SK-N-SH (cell line): ENCODE data around the gene EPO. TPM values are rescaled to one million over a fixed set of nuclear protein-coding genes. Genes with fewer than 3 reads are reported as not detected.

Experiments
- CTCF ChIA-PET: fragments of 300-600, 350-600 bp; formaldehyde crosslinking; extraction: SDS; loops from one replicate; lab custom pipeline; 2021; lab: Yijun Ruan, JAX
- POLR2A ChIA-PET: fragments of 350-600 bp; sonication (Branson Sonifier 250); formaldehyde crosslinking; extraction: SDS; loops from one replicate; lab custom pipeline; 2020; ENCODE audit warnings: antibody characterized with exemption, inconsistent platforms; lab: Yijun Ruan, JAX
- DNase-seq: peaks from one replicate; pipeline ENCODE4 v3.0.0; 2012
- H2AFZ ChIP-seq: fragments of 200-600 bp; sonication (generic); 2 replicates; pipeline ENCODE4 v1.8.1; 2016; ENCODE audit warnings: antibody characterized with exemption, mild to moderate bottlenecking, low read depth
- H3F3A ChIP-seq: fragments of 200-600 bp; sonication (generic); replicated peaks from 2 replicates; pipeline ENCODE3; 2016; ENCODE audit warnings: antibody characterized with exemption, mild to moderate bottlenecking; ENCODE audit not compliant: insufficient read depth
- H3K27ac ChIP-seq, 2 experiments: fragments of 200-500 bp in 1 of 2; fragments of 200-600 bp in 1 of 2; sonication (Bioruptor generic) in 1 of 2; sonication (generic), shearing (Covaris generic) in 1 of 2; 2 replicates each; pipeline versions ENCODE4 v1.5.1 to v1.6.1; 2014 to 2016; ENCODE audit warnings: low read depth in 2 of 2, inconsistent platforms in 1 of 2, low read length in 1 of 2, mild to moderate bottlenecking in 1 of 2, mixed read lengths in 1 of 2
- H3K27me3 ChIP-seq: fragments of 200-600 bp; sonication (generic), shearing (Covaris generic); 2 replicates; pipeline ENCODE4 v1.6.1; 2016; ENCODE audit warnings: mixed run types; ENCODE audit not compliant: insufficient read depth
- H3K36me3 ChIP-seq, 2 experiments: fragments of 200-500 bp in 1 of 2; fragments of 200-600 bp in 1 of 2; sonication (Bioruptor generic) in 1 of 2; sonication (generic) in 1 of 2; replicated peaks in 1 of 2; 2 replicates each; pipeline versions ENCODE3 to v1.5.1; 2014 to 2016; ENCODE audit warnings: low read length in 1 of 2, mild to moderate bottlenecking in 1 of 2; ENCODE audit not compliant: insufficient read depth in 2 of 2, control insufficient read depth in 1 of 2
- H3K4me1 ChIP-seq, 2 experiments: fragments of 200-500 bp in 1 of 2; fragments of 200-600 bp in 1 of 2; sonication (Bioruptor generic) in 1 of 2; sonication (generic), shearing (Covaris generic) in 1 of 2; 2 replicates each; pipeline versions ENCODE4 v1.5.1 to v1.6.1; 2014 to 2016; ENCODE audit warnings: low read depth in 1 of 2, low read length in 1 of 2, mixed run types in 1 of 2; ENCODE audit not compliant: insufficient read depth in 2 of 2, control insufficient read depth in 1 of 2
- H3K4me2 ChIP-seq: fragments of 200-600 bp; sonication (generic), shearing (Covaris generic); 2 replicates; pipeline ENCODE4 v1.6.1; 2017; ENCODE audit warnings: mixed run types
- H3K4me3 ChIP-seq, 2 experiments: fragments of 200-500 bp in 1 of 2; fragments of 200-600 bp in 1 of 2; sonication (Bioruptor generic) in 1 of 2; sonication (generic), shearing (Covaris generic) in 1 of 2; 2 replicates each; pipeline versions ENCODE4 v1.5.1 to v1.8.1; 2014 to 2016; ENCODE audit warnings: low read depth in 2 of 2, inconsistent platforms in 1 of 2, low read length in 1 of 2, mild to moderate bottlenecking in 1 of 2, mixed read lengths in 1 of 2, moderate library complexity in 1 of 2
- H3K79me2 ChIP-seq: fragments of 200-600 bp; sonication (generic); 2 replicates; pipeline ENCODE4 v1.8.1; 2017; ENCODE audit warnings: mild to moderate bottlenecking; ENCODE audit not compliant: insufficient read depth
- H3K9ac ChIP-seq: fragments of 200-600 bp; sonication (generic); 2 replicates; pipeline ENCODE4 v1.6.1; 2017; ENCODE audit warnings: mixed run types
- H3K9me2 ChIP-seq: fragments of 200-600 bp; sonication (generic); 2 replicates; pipeline ENCODE4 v1.6.1; 2017; ENCODE audit warnings: mixed run types
- H3K9me3 ChIP-seq: fragments of 200-600 bp; sonication (generic); 2 replicates; pipeline ENCODE4 v1.6.1; 2017; ENCODE audit warnings: mixed run types, mild to moderate bottlenecking, moderate library complexity
- H4K20me1 ChIP-seq: fragments of 200-600 bp; sonication (generic); 2 replicates; pipeline ENCODE4 v1.6.1; 2017; ENCODE audit warnings: mild to moderate bottlenecking, mixed run types; ENCODE audit not compliant: insufficient read depth
- CHD2 ChIP-seq: fragments of 150-350 bp; IDR thresholded peaks from 2 replicates; pipeline ENCODE4 v1.6.1; 2018; ENCODE audit warnings: low read length; ENCODE audit not compliant: partially characterized antibody
- ELF1 ChIP-seq: IDR thresholded peaks from 2 replicates; pipeline ENCODE4 v1.4.0; 2012
- FOSL2 ChIP-seq: IDR thresholded peaks from 2 replicates; pipeline ENCODE4 v1.4.0; 2012; ENCODE audit warnings: low read depth, mild to moderate bottlenecking, moderate library complexity, borderline replicate concordance
- FOXM1 ChIP-seq: IDR thresholded peaks from 2 replicates; pipeline ENCODE4 v1.4.0; 2012; ENCODE audit warnings: low read depth, mild to moderate bottlenecking
- MXI1 ChIP-seq: IDR thresholded peaks from 2 replicates; pipeline ENCODE4 v1.6.1; 2012; ENCODE audit warnings: mild to moderate bottlenecking, low read depth, low read length, improper control_type of control experiment
- NFIC ChIP-seq: IDR thresholded peaks from 2 replicates; pipeline ENCODE4 v1.4.0; 2012; ENCODE audit warnings: borderline replicate concordance
- NRF1 ChIP-seq: IDR thresholded peaks from 2 replicates; pipeline ENCODE4 v1.6.1; 2012; ENCODE audit warnings: low read depth, mild to moderate bottlenecking, low read length
- POLR2AphosphoS5 ChIP-seq: IDR thresholded peaks from 2 replicates; pipeline ENCODE4 v1.6.1; 2012; ENCODE audit warnings: low read depth, low read length
- RAD21 ChIP-seq: IDR thresholded peaks from 2 replicates; pipeline ENCODE4 v1.6.1; 2012; ENCODE audit warnings: mild to moderate bottlenecking, low read length
- RXRA ChIP-seq: IDR thresholded peaks from 2 replicates; pipeline ENCODE4 v1.4.0; 2012; ENCODE audit warnings: low read depth, mild to moderate bottlenecking, borderline replicate concordance
- SIN3A ChIP-seq: IDR thresholded peaks from 2 replicates; pipeline ENCODE4 v1.6.1; 2012; ENCODE audit warnings: low read depth, mild to moderate bottlenecking, low read length, moderate library complexity, borderline replicate concordance
- TAF1 ChIP-seq: IDR thresholded peaks from 2 replicates; pipeline ENCODE4 v1.6.1; 2012; ENCODE audit warnings: low read depth, mild to moderate bottlenecking, low read length, moderate library complexity, borderline replicate concordance
- YY1 ChIP-seq: IDR thresholded peaks from 2 replicates; pipeline ENCODE4 v1.4.0; 2012; ENCODE audit warnings: low read depth, mild to moderate bottlenecking
- WGBS: methylation state at CpG from one replicate; pipeline ENCODE4 v1.1.6; 2017; ENCODE audit warnings: low lambda C conversion rate; 5-methylcytosine and 5-hydroxymethylcytosine counted together
- polyA plus RNA-seq, 3 experiments: library from polyadenylated mRNA; depleted of rRNA; stranded (reverse); fragments of >200 nt; gene quantifications; 2 replicates each; pipeline ENCODE4 v1.2.3, GENCODE V29; 2012
- TF ChIP-seq, protein P1 (sequence below): IDR thresholded peaks from 2 replicates; pipeline ENCODE4; 2012
- TF ChIP-seq, protein P2 (sequence below): IDR thresholded peaks from 2 replicates; pipeline ENCODE4 v1.6.1; 2012; ENCODE audit warnings: mild to moderate bottlenecking, low read depth, low read length, moderate library complexity
- TF ChIP-seq, protein P3 (sequence below): fragments of 150-350 bp; IDR thresholded peaks from 2 replicates; pipeline ENCODE4 v1.6.1; 2017; ENCODE audit warnings: antibody characterized with exemption, low read length, low read depth, borderline replicate concordance

The EPO gene
- polyA plus RNA-seq, 1 of the 3 experiments (the other 2 are of a cell fraction) = not detected

DNA sequence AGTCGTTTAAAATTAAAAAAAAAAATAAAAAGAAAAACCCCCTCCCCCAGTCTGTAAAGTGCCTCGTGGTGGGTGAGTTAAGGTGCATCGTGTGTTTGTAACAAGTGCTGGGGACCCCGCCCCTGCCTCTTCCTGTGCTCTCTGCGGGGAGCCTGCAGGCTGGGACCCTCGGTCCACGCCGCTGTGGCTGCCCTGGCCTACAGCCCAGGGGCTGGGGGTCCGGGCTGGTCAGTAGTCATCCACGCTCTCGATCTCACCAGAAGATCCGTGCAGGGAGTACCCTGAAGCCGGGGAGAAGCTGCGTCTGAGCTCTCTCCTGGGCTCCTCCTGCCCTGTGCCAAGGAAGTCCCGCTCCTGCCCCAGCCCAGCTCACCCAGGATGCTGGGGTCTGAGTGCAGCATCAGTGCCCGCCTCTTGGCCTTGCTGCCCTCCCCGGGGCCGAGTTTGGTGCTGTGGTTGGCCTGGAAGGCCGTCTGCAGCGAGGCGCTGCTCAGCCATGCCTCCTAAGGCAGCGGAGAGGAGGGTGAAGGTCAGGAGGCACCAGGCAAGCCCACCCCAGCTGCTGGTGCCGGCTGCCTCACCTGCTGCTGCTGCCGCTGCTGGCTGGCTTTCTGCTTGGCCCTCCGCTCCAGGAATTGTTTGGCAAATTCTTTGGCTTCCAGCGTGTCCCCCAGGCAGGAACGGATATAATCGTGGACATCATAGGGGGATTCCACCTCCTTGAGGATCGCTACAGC lies 38.6 kb upstream of the EPO start:
- H3K4me3 ChIP-seq = no peak overlapping the region
- POLR2A ChIA-PET = interaction anchor here (1.0 to 1.9 kb wide), 4 partner anchors 9 to 79 kb away, joined by 3 to 4 read pairs (median 4); partner anchors contain the start of genes MOSPD3 and PCOLCE

DNA sequence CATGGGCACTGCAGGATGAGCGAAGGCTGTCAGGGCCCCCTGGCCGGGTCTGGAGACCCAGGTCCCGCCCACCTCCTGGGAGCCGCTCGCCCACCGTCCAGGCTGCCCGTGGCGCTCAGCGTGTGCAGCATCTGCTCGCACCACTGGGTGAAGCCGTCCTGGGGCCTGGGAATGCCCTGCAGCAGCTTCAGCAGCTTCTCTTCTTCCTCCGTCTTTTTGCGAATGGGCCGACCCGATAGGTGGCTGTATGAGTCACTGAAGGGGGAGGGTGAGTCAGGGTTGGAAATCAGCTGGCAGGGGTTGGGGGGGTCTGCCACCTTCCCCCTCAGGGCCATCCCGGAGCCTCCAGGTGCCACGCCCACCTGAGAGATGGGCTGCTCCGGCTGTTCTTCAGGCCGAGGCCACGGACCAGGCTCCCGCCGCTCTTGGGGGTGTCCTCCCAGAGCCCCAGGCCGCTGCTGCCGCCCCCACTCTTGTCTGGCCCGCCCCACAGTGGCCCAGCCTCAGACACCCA lies 38.0 kb upstream of the EPO start:
- CTCF ChIA-PET = interaction anchor here (1.2 to 10.5 kb wide), 6 partner anchors 11 to 170 kb away, joined by 5 to 227 read pairs (median 10); partner anchors contain the start of genes FBXO24, GIGYF1, LRCH4 and MOSPD3
- no peaks in the 10 kb centered on the region for H3K9me3 ChIP-seq
- peak; percentile 49 for DNase-seq
- H3K27me3 ChIP-seq = no peaks in the 10 kb centered on the region
- peaks cover 39 to 100% of the 10 kb centered on the region in 2 experiments for H3K36me3 ChIP-seq
- H4K20me1 ChIP-seq = peaks cover 43% of the 10 kb centered on the region
- H3F3A ChIP-seq = peaks cover 51% of the 10 kb centered on the region
- peaks cover 0 to 27% of the 10 kb centered on the region in 2 experiments; a peak in 1 of 4 replicates for H3K4me1 ChIP-seq
- no peak overlapping the region for H3K27ac ChIP-seq
- H3K9me2 ChIP-seq = no peaks in the 10 kb centered on the region
- POLR2A ChIA-PET = interaction anchor here (1.3 to 1.9 kb wide), 3 partner anchors 10 to 80 kb away, joined by 3 to 9 read pairs (median 4); partner anchors contain the start of gene PCOLCE
- TF ChIP-seq MXI1 = no peak
- TF ChIP-seq POLR2AphosphoS5 = no peak; the same call in 1 of the 2 replicates
- TF ChIP-seq, protein P1, sequence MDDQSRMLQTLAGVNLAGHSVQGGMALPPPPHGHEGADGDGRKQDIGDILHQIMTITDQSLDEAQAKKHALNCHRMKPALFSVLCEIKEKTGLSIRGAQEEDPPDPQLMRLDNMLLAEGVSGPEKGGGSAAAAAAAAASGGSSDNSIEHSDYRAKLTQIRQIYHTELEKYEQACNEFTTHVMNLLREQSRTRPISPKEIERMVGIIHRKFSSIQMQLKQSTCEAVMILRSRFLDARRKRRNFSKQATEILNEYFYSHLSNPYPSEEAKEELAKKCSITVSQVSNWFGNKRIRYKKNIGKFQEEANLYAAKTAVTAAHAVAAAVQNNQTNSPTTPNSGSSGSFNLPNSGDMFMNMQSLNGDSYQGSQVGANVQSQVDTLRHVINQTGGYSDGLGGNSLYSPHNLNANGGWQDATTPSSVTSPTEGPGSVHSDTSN = peak; percentile 57
- peak; percentile 84; the same call in 1 of the 2 replicates for TF ChIP-seq FOSL2
- no peak for TF ChIP-seq RXRA
- TF ChIP-seq, protein P2, sequence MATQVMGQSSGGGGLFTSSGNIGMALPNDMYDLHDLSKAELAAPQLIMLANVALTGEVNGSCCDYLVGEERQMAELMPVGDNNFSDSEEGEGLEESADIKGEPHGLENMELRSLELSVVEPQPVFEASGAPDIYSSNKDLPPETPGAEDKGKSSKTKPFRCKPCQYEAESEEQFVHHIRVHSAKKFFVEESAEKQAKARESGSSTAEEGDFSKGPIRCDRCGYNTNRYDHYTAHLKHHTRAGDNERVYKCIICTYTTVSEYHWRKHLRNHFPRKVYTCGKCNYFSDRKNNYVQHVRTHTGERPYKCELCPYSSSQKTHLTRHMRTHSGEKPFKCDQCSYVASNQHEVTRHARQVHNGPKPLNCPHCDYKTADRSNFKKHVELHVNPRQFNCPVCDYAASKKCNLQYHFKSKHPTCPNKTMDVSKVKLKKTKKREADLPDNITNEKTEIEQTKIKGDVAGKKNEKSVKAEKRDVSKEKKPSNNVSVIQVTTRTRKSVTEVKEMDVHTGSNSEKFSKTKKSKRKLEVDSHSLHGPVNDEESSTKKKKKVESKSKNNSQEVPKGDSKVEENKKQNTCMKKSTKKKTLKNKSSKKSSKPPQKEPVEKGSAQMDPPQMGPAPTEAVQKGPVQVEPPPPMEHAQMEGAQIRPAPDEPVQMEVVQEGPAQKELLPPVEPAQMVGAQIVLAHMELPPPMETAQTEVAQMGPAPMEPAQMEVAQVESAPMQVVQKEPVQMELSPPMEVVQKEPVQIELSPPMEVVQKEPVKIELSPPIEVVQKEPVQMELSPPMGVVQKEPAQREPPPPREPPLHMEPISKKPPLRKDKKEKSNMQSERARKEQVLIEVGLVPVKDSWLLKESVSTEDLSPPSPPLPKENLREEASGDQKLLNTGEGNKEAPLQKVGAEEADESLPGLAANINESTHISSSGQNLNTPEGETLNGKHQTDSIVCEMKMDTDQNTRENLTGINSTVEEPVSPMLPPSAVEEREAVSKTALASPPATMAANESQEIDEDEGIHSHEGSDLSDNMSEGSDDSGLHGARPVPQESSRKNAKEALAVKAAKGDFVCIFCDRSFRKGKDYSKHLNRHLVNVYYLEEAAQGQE = no peak
- TF ChIP-seq, protein P3, sequence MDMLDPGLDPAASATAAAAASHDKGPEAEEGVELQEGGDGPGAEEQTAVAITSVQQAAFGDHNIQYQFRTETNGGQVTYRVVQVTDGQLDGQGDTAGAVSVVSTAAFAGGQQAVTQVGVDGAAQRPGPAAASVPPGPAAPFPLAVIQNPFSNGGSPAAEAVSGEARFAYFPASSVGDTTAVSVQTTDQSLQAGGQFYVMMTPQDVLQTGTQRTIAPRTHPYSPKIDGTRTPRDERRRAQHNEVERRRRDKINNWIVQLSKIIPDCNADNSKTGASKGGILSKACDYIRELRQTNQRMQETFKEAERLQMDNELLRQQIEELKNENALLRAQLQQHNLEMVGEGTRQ = no peak
- no peak for TF ChIP-seq NFIC
- TF ChIP-seq FOXM1 = no peak
- no peak for TF ChIP-seq SIN3A
- no peak for TF ChIP-seq CHD2
- TF ChIP-seq NRF1 = no peak
- TF ChIP-seq YY1 = no peak
- TF ChIP-seq TAF1 = no peak
- no peak for TF ChIP-seq ELF1
- peaks cover 12% of the 10 kb centered on the region for H3K79me2 ChIP-seq
- H3K9ac ChIP-seq = no peak overlapping the region
- H3K4me2 ChIP-seq = no peak overlapping the region
- H2AFZ ChIP-seq = no peak overlapping the region
- WGBS = 84% methylated on average over 15 of the region's 25 CpGs
- no peak overlapping the region for H3K4me3 ChIP-seq

More for the DNA sequence above, 38.6 kb upstream of the EPO start:
- Histone ChIP-seq H3K9ac (no peak overlapping the region), H3K79me2 (peaks cover 18% of the 10 kb centered on the region), H3K4me1 (peaks cover 0 to 30% of the 10 kb centered on the region in 2 experiments; a peak in 1 of 4 replicates), H3K9me2 (no peaks in the 10 kb centered on the region), H2AFZ (no peak overlapping the region), H3K36me3 (peaks cover 38 to 97% of the 10 kb centered on the region in 2 experiments), H4K20me1 (peaks cover 50% of the 10 kb centered on the region), H3K27me3 (no peaks in the 10 kb centered on the region), H3F3A (peaks cover 57% of the 10 kb centered on the region), H3K27ac (no peak overlapping the region), H3K4me2 (no peak overlapping the region), H3K9me3 (no peaks in the 10 kb centered on the region)
- TF ChIP-seq RAD21 (no peak), YY1 (no peak), FOSL2 (no peak)
- 83% methylated on average over 13 of the region's 29 CpGs for WGBS
- CTCF ChIA-PET = interaction anchor here (1.0 to 10.5 kb wide), 8 partner anchors 11 to 95 kb away, joined by 3 to 227 read pairs (median 10); partner anchors contain the start of genes ACTL6B, FBXO24, GIGYF1 and LRCH4
- DNase-seq = peak; percentile 44
